Measurements from ENCODE around the gene DMTF1.

The DMTF1 gene

DNA sequence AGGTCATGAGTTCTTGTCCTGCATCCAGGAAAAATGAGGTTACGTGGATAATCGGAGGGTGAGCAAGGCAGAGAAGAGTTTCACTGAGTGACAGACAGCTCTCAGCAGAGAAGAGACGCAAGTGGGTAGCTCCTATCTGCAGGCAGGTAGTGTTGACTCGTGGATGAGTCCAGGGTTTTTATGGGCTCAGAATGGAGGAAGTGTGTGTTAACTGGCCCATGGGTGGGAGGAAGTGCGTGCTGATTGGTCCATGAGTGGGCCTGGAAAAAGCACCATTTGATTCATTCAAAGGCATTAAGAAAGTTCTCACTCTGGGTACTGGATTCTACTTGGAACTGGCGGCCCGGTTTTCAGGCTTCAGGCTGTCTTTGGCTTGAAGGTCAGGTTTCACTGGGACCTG lies 4.8 kb upstream of the DMTF1 start:
- no peak for DNase-seq (ENCODE audit: low read depth)

DNA sequence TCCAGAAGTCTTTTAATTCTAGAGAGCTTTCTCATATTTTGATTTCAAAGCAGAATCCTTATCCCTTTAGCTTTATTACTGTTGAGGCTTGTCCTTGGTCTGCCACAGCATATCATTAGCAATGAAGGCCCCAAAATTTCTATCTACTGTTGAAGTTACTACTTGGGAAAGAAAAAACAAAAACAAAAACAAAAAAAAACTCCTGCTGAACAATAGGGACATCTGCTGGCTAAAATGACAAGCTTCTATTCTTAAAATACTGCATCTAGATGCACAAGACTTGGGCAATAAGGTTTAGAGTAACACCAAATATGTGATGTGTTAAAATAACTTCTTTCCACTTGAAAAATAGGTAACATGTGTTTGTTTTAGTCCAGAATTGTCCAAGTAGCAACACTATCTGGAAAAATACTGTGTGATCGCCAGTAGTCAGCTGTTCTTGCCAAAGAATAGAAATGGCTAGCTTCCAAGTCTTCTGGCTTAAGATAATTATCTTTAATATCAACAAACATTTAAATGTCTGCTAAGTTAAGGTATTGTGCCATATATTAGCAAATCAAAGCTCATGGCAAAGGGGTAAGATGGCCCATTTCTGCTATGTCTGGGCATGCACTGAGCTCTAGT lies 3.8 kb upstream of the DMTF1 start:
- DNase-seq (ENCODE audit: low read depth): no peak

DNA sequence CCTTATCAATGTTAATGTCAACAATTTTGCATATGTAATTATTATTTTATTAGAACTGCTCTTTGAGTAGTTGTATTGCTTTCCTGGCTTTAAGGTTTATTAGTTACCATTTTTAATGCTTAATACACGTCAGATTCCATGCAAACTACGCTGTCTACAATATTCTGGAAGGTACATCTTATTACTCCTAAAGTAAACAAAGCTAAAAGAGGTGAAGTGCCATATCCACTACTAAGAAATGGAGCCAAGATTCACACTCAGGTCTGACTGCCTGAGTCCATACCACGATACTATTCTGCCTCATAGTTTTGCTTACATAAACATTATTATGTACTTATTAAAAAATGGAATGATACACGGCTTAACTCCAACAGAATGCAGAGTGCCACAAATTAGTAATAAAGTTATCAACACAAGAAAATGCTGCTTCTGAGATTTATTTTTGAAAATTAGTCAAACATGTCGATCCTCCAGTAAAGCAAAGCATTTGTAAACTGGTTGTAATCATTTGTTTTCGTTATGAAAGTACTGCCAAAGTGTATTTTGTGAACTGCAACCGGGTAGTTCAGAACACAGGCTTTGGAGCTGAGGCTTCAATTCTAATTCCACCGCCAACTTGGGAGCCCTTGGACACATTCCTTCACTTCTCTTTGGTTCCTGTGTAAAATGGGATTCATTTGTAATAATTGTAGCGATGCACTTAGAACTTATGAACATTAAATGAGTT lies 1.1 kb upstream of the DMTF1 start:
- DNase-seq (ENCODE audit: low read depth): no peak

DNA sequence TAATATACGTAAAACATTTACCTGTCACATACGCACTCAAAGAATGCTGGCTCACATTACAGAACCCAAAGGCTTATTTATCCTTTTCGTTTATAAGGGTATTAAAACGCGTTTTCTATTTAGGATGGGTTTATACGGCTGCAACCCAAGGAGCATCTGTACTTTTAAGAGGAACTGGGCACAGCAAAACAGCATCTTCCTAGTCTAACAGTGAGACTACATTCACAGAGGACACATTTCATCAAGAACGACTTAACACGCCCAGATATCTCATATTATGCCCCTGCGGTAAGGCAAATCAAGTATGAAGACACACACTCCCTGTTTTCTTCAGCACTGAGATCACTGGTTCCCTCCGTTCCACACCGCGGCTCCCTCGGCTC lies 533 bp upstream of the DMTF1 start:
- no peak for DNase-seq (ENCODE audit: low read depth)

DNA sequence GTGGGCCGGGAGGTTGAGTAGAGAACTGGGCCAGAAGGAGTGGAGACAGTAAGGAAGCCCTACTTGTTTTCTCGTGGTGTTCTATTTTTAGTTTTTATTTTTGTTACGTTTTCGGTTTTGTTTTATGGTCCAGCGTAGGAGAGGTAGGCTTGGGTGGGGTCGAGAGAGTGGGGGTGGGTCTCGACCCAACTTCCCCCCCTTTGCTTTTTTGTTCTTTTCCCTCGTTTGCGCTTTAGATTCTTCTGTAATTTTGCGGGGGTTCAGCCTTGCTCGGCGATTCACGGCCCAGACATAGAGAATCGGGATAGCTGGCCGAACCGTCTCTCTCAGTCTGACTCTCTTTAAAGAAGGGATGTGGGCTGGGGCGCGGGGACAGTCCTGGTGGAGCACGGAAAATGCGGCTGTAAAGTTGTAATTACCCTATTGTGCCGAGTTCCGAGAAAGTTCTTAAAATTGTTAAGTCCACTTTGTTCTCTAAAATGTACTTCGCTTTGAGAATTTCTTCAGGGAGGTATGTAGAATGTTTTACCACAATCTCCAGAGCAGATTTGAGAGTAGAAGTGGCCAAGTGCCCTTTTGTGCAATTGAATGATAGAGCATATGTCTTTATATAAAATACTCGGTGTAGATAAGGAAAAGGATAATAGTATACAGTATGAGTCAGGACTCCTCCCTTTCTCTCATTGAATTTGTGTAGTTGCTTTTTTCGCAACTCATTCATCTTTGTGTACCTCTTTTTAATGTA lies 816 bp downstream of the DMTF1 start:
- DNase-seq (ENCODE audit: low read depth): no peak

DNA sequence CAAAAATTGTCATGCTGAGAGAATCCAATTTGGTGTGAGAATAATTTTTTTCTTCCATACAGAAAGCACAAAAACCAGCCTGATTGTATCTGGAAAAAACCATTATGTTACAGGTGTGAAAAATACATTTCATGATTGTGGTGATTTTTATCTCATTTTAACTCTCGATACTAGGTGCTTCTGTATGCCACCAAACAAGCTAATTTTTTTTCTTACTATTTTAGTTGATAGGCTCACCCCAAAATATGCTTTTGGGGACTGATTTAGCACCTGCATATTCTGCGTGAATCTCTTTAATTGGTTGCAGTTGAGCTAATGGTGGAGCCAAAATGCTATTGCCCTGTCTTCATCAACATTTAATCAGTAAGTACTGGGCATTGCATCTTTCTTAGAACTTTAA lies 1.9 kb downstream of the DMTF1 start:
- DNase-seq (ENCODE audit: low read depth): no peak

DNA sequence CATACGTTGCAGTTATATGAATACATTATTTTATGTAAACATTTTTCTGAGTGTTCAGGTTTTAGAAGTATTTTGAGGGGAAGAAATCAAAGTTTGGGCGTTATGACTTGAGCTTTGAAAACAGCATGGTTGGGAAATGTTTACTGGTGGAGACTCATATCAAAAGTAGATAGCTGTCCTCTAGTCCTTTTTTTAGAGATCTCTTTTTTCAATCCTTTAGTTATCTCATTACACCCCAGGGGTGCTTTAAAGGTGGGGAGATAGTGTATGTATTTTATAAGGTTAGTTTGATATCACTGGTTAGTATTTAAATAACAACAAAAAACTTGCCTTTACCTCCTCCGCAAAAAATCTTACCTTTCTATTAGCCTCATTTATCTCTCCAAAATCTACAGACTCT lies 2.3 kb downstream of the DMTF1 start:
- DNase-seq (ENCODE audit: low read depth): no peak

DNA sequence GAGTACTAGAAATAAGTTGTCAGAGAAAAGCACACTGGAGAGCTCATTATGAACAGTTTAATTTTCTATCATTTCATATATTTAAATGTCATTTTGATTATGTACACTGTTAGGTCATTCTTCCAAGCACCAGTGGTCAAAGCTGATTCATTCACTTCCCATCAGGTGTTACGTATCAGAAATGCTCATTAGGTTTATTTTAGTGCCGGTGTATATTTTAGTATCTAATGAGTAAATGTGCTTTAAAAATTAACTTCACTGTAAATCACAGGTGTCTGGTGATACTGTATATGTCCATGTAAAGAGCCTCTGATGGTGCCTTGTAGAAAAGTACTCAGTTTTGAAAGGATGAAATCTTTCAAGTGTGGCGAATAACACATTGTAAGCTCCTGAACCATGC lies 3.5 kb downstream of the DMTF1 start:
- DNase-seq (ENCODE audit: low read depth): no peak

DNA sequence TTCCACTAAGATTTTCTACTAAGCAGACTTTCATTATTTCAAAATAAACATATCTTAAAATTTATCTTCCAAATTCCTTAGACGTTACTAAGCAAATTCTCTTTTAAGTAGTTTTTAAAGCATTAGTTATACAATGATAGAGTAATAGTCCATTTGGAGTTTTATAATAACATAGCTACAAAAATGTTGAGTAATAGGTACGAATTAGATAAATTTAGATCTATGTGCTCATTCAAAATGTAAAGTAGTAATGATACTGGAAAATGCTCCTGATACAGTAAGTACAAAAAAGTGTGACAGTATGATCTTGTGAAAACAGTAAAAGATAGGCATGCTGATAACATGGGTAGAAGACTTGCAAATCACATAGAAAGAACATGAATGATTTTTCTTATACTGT lies 4.5 kb downstream of the DMTF1 start:
- no peak for DNase-seq (ENCODE audit: low read depth)

DNA sequence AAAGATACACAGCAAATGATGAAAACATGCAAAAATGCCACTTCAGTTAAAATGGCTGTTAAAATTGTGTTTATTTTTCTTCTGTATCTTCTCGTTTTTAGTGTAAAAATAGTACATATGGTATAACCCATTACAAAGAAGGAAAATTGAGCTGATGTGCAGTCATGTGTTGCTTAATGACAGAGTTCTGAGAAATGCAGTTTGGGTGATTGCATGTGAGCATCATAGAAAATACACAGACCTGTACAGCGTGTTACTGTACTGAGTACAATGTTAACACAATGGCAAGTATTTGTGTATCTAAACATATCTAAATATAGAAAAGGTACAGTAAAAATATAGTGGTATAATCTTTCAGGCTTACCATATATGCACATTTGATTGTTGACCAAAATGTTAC lies 7.3 kb downstream of the DMTF1 start:
- no peak for DNase-seq (ENCODE audit: low read depth)

DNA sequence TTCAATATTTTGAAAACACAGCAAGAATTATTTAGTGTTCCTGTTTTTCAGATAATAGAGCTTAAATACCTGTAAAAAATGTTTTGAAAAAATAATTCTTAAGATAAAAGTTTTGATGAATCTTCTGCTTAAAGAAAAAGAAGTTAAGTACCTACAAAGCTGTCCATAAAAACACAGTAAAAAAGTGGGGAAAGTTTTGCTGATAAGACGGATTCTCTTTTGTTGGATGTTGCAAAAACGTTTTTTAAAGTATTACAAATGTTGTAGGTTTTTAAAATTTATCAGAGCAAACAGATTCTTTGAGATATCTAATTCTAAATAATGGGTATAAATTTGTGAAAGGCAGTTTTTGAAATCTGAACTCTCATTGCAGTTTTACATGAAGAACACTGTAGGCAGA lies 12.2 kb downstream of the DMTF1 start:
- no peak for DNase-seq (ENCODE audit: low read depth)

DNA sequence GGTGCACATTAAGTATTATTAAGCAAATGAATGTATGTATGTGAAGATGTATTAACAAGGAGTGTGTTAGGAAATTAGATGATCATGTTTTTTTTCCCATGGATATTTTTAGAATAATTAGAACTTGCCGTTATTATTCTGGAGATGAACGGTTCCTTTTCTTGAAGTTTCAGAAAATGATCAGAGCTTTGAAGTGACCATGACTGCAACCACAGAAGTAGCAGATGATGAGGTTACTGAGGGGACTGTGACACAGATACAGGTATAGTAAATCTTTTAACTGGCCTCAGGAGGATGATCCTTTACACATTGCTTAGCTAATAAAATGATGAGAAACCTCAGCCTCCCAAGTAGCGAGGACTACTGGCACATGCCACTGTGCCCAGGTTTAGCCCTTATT lies 18.6 kb downstream of the DMTF1 start:
- DNase-seq (ENCODE audit: low read depth): no peak

DNA sequence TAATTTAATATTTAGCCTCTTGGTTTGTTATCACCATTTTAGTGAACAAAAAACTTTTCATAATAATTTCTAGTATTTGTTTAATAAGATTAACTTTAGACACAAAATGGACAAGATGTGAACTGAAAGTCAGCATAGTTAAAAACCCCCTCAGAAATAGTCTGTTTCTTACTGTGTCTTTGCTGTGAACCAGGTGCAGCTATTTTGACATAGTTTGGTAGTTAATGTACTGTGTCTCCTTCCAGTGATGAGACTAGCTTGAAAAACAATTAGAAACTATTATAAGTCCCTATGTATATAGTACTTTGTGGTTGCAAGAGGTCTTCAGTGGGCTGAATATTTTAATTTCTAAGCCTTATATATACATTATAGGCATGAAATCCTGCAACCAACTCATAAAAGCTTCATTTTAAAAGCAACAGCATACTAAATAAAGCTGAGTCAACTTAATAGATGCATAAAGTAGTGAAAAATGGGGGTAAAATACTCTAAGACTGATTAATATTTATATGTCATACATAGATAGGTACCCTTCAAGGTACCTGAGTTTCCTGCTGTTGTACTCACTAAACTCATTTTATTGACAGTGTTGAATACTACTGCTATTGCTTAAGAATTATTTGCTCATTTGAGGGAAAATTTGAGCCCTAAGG lies 19.2 kb downstream of the DMTF1 start:
- DNase-seq (ENCODE audit: low read depth): no peak

DNA sequence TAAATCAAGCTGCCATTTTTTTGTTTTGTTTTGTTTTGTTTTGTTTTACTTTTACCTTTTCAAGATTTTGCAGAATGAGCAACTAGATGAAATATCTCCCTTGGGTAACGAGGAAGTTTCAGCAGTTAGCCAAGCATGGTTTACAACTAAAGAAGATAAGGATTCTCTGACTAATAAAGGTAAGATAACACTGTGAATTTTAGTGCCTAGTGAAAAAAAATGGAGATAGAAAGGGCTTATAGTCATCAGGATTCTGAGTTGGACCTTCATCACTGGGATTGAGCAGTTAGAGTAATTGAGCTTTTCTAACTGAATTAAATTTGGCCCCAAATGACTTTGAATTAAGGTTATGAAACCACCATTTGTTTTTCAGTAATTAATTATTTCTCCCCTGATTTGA lies 21.2 kb downstream of the DMTF1 start:
- no peak for DNase-seq (ENCODE audit: low read depth)

DNA sequence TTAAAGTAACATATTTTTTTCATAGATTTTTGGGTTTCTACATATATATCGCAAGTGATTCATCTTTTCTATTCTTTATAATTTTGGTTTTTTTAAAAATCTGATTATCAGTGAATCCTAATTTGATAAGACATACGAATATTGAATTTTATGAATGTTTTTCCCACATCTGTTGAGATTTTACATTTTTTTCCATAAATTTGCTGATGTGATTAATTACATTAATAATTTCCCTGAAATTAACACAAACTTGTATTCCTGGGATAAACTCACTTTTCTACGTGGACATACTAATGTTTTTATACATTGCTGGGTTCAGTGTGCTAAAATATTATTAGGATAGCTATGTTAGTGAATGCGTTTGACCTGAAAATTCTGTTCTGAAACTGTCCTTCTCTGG lies 26.1 kb downstream of the DMTF1 start:
- DNase-seq (ENCODE audit: low read depth): no peak

DNA sequence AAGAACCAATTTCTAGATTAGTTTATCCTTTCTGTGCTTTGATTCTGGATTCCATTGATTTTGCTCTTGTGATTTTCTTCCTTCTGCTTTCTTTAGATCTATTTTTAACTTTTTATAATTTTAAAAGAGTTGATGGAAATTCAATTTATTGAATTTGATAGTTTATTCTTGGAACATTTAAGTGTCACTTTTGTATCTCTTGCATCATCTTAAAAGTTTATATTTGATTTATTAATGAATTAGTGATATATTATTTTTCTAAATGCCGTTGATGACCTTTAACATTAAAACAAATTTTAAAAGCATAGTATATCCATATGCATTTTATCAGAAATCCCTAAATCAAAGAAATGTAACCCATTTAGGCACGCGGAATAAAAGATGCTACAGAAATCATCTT lies 26.9 kb downstream of the DMTF1 start:
- DNase-seq (ENCODE audit: low read depth): no peak

DNA sequence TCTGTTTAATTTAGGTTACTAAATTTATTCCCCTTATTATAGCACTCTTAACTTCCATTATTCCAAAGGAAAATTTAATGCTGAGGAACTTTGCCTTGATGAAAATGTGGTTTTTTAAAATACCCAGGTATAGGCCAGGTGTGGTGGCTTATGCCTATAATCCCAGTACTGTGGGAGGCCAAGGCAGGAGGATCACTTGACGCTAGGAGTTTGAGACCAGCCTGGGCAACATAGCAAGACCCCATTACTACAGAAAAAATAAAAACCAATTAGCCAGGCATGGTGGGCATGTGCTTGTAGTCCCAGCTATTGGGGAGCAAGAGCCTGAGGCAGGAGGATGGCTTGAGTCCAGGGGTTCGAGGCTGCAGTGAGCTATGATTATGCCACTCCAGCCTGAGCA lies 34.9 kb downstream of the DMTF1 start:
- DNase-seq (ENCODE audit: low read depth): no peak

DNA sequence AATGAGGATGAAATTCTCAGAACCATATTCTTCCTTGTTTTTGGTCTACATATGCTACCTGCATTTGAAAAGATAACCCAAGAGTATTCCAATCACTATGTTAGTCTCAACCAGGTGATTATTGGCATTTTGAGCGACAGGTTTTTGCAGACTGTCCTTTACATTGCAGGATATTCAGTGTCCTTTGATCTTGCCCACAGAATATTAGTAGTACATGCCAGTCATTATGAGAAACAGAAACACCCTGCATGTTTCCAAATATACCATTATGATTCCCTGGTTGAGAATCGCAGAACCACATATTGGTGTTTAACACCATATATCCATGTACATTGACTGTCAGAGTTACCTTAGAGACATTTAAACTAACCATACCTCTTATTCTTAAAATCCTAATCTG lies 36.7 kb downstream of the DMTF1 start:
- no peak for DNase-seq (ENCODE audit: low read depth)

DNA sequence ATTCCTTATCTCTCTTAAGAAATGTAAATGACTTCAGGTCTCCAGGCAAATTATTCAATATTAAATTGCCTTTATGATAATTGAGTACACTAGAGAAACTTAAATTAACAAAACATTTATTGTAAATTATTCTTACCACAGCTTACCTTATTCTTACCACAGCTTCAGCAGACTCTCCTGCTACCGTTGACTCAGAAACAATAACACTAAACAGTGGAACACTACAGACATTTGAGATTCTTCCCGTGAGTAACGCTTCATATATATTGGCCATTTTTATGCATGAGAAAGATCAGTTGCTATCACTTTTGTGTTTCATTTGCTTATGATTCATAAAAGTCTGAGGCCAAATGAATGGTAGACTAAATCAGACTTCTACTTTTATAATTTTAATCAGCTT lies 38.5 kb downstream of the DMTF1 start:
- no peak for DNase-seq (ENCODE audit: low read depth)

DNA sequence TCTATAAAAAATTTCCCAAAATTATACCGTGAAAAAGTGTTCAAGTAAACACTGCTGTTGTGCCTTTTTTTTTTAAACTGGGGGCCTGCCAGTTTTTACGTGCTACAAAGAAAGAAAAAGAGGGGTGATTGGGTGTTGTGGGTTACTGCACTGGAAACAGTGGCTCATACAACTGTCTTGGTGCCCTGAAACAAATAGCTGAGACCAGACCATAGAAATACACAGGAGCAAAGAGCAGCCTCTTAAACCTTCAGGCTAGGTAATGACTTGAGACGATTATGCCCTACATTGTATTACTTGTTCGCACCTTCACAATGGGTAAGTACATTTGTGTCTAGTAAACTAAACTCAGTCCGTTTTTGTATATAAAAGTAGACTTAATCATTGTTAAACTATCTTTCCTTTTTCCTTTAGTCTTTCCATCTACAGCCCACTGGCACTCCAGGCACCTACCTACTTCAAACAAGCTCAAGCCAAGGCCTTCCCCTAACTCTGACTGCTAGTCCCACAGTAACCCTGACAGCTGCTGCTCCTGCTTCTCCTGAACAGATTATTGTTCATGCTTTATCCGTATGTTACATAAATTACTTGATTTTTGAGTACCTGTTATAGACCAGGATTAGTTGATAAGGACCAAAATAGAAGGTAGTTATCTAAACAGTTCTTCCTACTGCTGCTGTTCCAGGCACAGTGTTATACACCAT lies 40.7 kb downstream of the DMTF1 start:
- no peak for DNase-seq (ENCODE audit: low read depth)

DNA sequence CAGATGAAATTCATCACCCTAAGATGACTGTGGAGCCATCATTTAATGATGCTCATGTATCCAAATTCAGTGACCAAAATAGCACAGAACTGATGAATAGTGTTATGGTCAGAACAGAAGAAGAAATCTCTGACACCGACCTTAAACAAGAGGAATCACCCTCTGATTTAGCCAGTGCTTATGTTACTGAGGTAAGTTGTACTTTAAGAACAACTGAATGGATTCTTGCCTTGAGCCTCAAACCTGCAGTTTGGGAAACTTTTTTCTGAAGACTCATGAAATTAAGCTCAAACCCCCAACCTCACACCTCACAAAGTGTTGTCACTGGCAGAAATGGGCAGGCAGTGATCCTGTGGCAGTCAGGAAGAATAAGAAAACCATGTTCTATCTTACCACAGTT lies 41.7 kb downstream of the DMTF1 start:
- DNase-seq (ENCODE audit: low read depth): no peak

DNA sequence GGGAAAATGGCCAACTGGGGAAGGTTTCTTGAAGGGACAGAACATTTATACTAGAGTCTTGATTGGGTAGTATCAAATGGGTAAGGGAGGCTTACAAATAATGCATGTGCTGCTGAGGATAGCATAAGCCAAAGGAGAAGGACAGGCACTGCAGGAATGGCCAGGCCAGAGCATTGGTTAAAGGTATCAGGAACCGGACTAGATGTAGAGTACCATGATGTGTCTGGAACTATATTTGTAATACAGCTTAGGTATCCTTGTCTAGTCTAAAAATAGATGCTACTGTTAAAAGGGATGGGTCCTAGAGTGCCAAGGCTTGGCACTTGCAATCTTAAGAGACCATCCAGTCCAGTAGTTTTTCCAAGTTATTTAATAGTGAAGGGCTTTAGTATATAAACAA lies 47.0 kb downstream of the DMTF1 start:
- no peak for DNase-seq (ENCODE audit: low read depth)
